ENCODE data around the gene ARPP21. TPM values are rescaled to one million over a fixed set of nuclear protein-coding genes. Genes with fewer than 3 reads are reported as not detected.

Gene ARPP21
- polyA plus RNA-seq, 1 of the 3 experiments (the other 2 are of a cell fraction) = 1.6 TPM

- no peaks in the 10 kb centered on the region for H3F3A ChIP-seq (replicated peaks; ENCODE audit: insufficient read depth)
- POLR2A ChIA-PET = no interaction called here
- no peak for DNase-seq
- H3K9me3 ChIP-seq = no peaks in the 10 kb centered on the region
- no peak for TF ChIP-seq SIN3A (IDR thresholded peaks at IDR 0.05; ENCODE audit: borderline replicate concordance, low read depth, low read length)
- no peak for TF ChIP-seq GABPA (IDR thresholded peaks at IDR 0.05; ENCODE audit: low read depth)
- no peak for TF ChIP-seq TCF12 (IDR thresholded peaks at IDR 0.05)
- TF ChIP-seq RAD21 (IDR thresholded peaks at IDR 0.05; ENCODE audit: low read length) = no peak
- no peak for TF ChIP-seq NRF1 (IDR thresholded peaks at IDR 0.05; ENCODE audit: low read depth, low read length)
- no peak for TF ChIP-seq IRF3 (IDR thresholded peaks at IDR 0.05; ENCODE audit: low read depth, low read length)
- TF ChIP-seq TEAD4 (IDR thresholded peaks at IDR 0.05; ENCODE audit: borderline replicate concordance, insufficient read depth) = no peak
- no peak for TF ChIP-seq USF2 (IDR thresholded peaks at IDR 0.05; ENCODE audit: borderline replicate concordance, low read depth, low read length)
- TF ChIP-seq RCOR1 (IDR thresholded peaks at IDR 0.05; ENCODE audit: low read length) = no peak
- no peak for TF ChIP-seq MEF2A (IDR thresholded peaks at IDR 0.05; ENCODE audit: borderline replicate concordance, low read depth)
- TF ChIP-seq GATA2 (CRISPR knock-in tag; IDR thresholded peaks at IDR 0.05) = no peak
- no peaks in the 10 kb centered on the region for H3K79me2 ChIP-seq (ENCODE audit: insufficient read depth)
- no peak overlapping the region for H3K4me2 ChIP-seq
- no peaks in the 10 kb centered on the region; a peak in 1 of 4 replicates for H3K4me1 ChIP-seq (ENCODE audit: control insufficient read depth in 1 of 2, insufficient read depth in 2 of 2, low read depth in 1 of 2, low read length in 1 of 2)
- H3K4me3 ChIP-seq (ENCODE audit: low read depth in 2 of 2, low read length in 1 of 2) = no peak overlapping the region
- no peak overlapping the region for H2AFZ ChIP-seq (ENCODE audit: low read depth)
- H3K9me2 ChIP-seq = no peaks in the 10 kb centered on the region
- no peak overlapping the region for H3K9ac ChIP-seq
- H3K36me3 ChIP-seq (replicated peaks in 1 of 2; ENCODE audit: control insufficient read depth in 1 of 2, insufficient read depth in 2 of 2, low read length in 1 of 2) = no peaks in the 10 kb centered on the region
- CTCF ChIA-PET = no interaction called here
- WGBS (ENCODE audit: low lambda C conversion rate) = 81% methylated on average over 9 of the region's 10 CpGs
- no peak overlapping the region for H3K27ac ChIP-seq (ENCODE audit: low read depth in 2 of 2, low read length in 1 of 2)
- H4K20me1 ChIP-seq (ENCODE audit: insufficient read depth) = no peaks in the 10 kb centered on the region
- H3K27me3 ChIP-seq (ENCODE audit: insufficient read depth) = no peaks in the 10 kb centered on the region
Observed at GRCh38 chr3:35744419-35744818, 105.1 kb downstream of the ARPP21 start.

GRCh38 chr3:35745351-35745750, 106.0 kb downstream of the ARPP21 start:
- Histone ChIP-seq H3K9me3 (no peaks in the 10 kb centered on the region), H3K9ac (no peak overlapping the region), H3K9me2 (no peaks in the 10 kb centered on the region), H4K20me1 (ENCODE audit: insufficient read depth) (no peaks in the 10 kb centered on the region), H3K4me3 (ENCODE audit: low read depth in 2 of 2, low read length in 1 of 2) (no peak overlapping the region), H3K79me2 (ENCODE audit: insufficient read depth) (no peaks in the 10 kb centered on the region), H3K4me2 (no peak overlapping the region), H3K27ac (ENCODE audit: low read depth in 2 of 2, low read length in 1 of 2) (no peak overlapping the region), H3K27me3 (ENCODE audit: insufficient read depth) (no peaks in the 10 kb centered on the region), H2AFZ (ENCODE audit: low read depth) (no peak overlapping the region), H3F3A (replicated peaks; ENCODE audit: insufficient read depth) (no peaks in the 10 kb centered on the region), H3K4me1 (ENCODE audit: control insufficient read depth in 1 of 2, insufficient read depth in 2 of 2, low read depth in 1 of 2, low read length in 1 of 2) (no peaks in the 10 kb centered on the region; a peak in 1 of 4 replicates), H3K36me3 (replicated peaks in 1 of 2; ENCODE audit: control insufficient read depth in 1 of 2, insufficient read depth in 2 of 2, low read length in 1 of 2) (no peaks in the 10 kb centered on the region)
- ChIA-PET POLR2A (no interaction called here), CTCF (no interaction called here)
- 20% methylated on average over 1 of the region's 1 CpG for WGBS (ENCODE audit: low lambda C conversion rate)
- DNase-seq = no peak
- TF ChIP-seq POLR2AphosphoS5 (IDR thresholded peaks at IDR 0.05; ENCODE audit: low read depth, low read length) (no peak), ZBTB33 (IDR thresholded peaks at IDR 0.05; ENCODE audit: borderline replicate concordance, low read depth) (no peak), REST (IDR thresholded peaks at IDR 0.05; ENCODE audit: low read depth, low read length) (no peak), TAF1 (IDR thresholded peaks at IDR 0.05; ENCODE audit: borderline replicate concordance, low read depth, low read length) (no peak), EP300 (IDR thresholded peaks at IDR 0.05; ENCODE audit: borderline replicate concordance in 1 of 2, low read depth in 1 of 2, low read length in 1 of 2) (no peak), MAX (IDR thresholded peaks at IDR 0.05; ENCODE audit: low read depth) (no peak), YY1 (IDR thresholded peaks at IDR 0.05; ENCODE audit: low read depth) (no peak), TEAD4 (IDR thresholded peaks at IDR 0.05; ENCODE audit: borderline replicate concordance, insufficient read depth) (no peak), CHD2 (IDR thresholded peaks at IDR 0.05; ENCODE audit: low read length, partially characterized antibody) (no peak), NRF1 (IDR thresholded peaks at IDR 0.05; ENCODE audit: low read depth, low read length) (no peak), RFX5 (IDR thresholded peaks at IDR 0.05; ENCODE audit: low read length) (no peak), RCOR1 (IDR thresholded peaks at IDR 0.05; ENCODE audit: low read length) (no peak), NFIC (IDR thresholded peaks at IDR 0.05; ENCODE audit: borderline replicate concordance) (no peak)

Measured in SK-N-SH (cell line).